WTC11 (cell line): ENCODE data around the gene LILRB3. TPM values are rescaled to one million over a fixed set of nuclear protein-coding genes. Genes with fewer than 3 reads are reported as not detected.

Experiments
- ATAC-seq: fragments of 200-7000 bp; cut with Tn5 transposase; 2 replicates; pipeline ENCODE4 v1.10.0; 2021; ENCODE audit warnings: mild to moderate bottlenecking, moderate library complexity
- CTCF ChIA-PET: fragments of 300-600 bp; sonication (Branson Sonifier 250); formaldehyde crosslinking; loops from one replicate; lab custom pipeline; 2021; ENCODE audit warnings: antibody characterized with exemption; lab: Charles Lee
- POLR2A ChIA-PET: fragments of 350-600 bp; sonication (Branson Sonifier 250); formaldehyde crosslinking; loops from one replicate; lab custom pipeline; 2021; ENCODE audit warnings: antibody characterized with exemption; lab: Charles Lee
- DNase-seq: peaks from one replicate; pipeline ENCODE4 v3.0.0; 2021; ENCODE audit warnings: low spot score
- H3K27ac Mint-ChIP-seq: 2 replicates; pipeline ENCODE4 v1.8.0; 2021; ENCODE audit warnings: mixed read lengths
- H3K27me3 Mint-ChIP-seq: 2 replicates; pipeline ENCODE4 v1.8.0; 2021; ENCODE audit warnings: low read depth, mild to moderate bottlenecking, moderate library complexity, mixed read lengths
- H3K36me3 Mint-ChIP-seq: 2 replicates; pipeline ENCODE4 v1.8.0; 2021; ENCODE audit warnings: mixed read lengths
- H3K4me1 Mint-ChIP-seq: 2 replicates; pipeline ENCODE4 v1.8.0; 2022; ENCODE audit warnings: mixed read lengths
- H3K4me3 Mint-ChIP-seq: 2 replicates; pipeline ENCODE4 v1.8.0; 2021; ENCODE audit warnings: mild to moderate bottlenecking, moderate library complexity, mixed read lengths
- H3K9me3 Mint-ChIP-seq: 2 replicates; pipeline ENCODE4 v1.8.0; 2021; ENCODE audit warnings: mixed read lengths
- ARID4B ChIP-seq: sonication (generic); formaldehyde crosslinking; IDR thresholded peaks from 2 replicates; pipeline ENCODE4 v1.8.0; 2023; ENCODE audit warnings: missing genetic modification reagents, mild to moderate bottlenecking, borderline replicate concordance
- ATF1 ChIP-seq: sonication (generic); formaldehyde crosslinking; IDR thresholded peaks from 2 replicates; pipeline ENCODE4 v1.8.1; 2023; ENCODE audit warnings: mild to moderate bottlenecking, moderate library complexity, missing genetic modification reagents
- ATF3 ChIP-seq: sonication (generic); formaldehyde crosslinking; conservative IDR thresholded peaks from 2 replicates; pipeline ENCODE4 v1.8.1; 2022; ENCODE audit warnings: mild to moderate bottlenecking, missing genetic modification reagents
- E2F1 ChIP-seq: sonication (generic); formaldehyde crosslinking; IDR thresholded peaks from 2 replicates; pipeline ENCODE4 v1.8.0; 2022; ENCODE audit warnings: mild to moderate bottlenecking, missing genetic modification reagents
- E2F4 ChIP-seq: sonication (generic); formaldehyde crosslinking; IDR thresholded peaks from 2 replicates; pipeline ENCODE4 v1.8.1; 2022; ENCODE audit warnings: low read depth, mild to moderate bottlenecking, moderate library complexity, missing genetic modification reagents, borderline replicate concordance
- EMX1 ChIP-seq: fragments of 250-450 bp; sonication (Bioruptor Pico); IDR thresholded peaks from 2 replicates; pipeline ENCODE4 v1.8.0; 2021; ENCODE audit warnings: mild to moderate bottlenecking
- HMGA2 ChIP-seq: fragments of 250-450 bp; sonication (Bioruptor Pico); IDR thresholded peaks from 2 replicates; pipeline ENCODE4 v1.4.0; 2021; ENCODE audit warnings: mild to moderate bottlenecking, moderate library complexity
- HMGXB4 ChIP-seq: sonication (generic); formaldehyde crosslinking; IDR thresholded peaks from 2 replicates; pipeline ENCODE4 v1.8.1; 2023; ENCODE audit warnings: mild to moderate bottlenecking, moderate library complexity, missing genetic modification reagents
- MXD4 ChIP-seq: fragments of 250-450 bp; sonication (Bioruptor Pico); IDR thresholded peaks from 2 replicates; pipeline ENCODE4 v1.8.0; 2021; ENCODE audit warnings: mild to moderate bottlenecking, moderate library complexity, borderline replicate concordance
- MYBL2 ChIP-seq: sonication (generic); formaldehyde crosslinking; IDR thresholded peaks from 2 replicates; pipeline ENCODE4 v1.8.1; 2023; ENCODE audit warnings: mild to moderate bottlenecking, moderate library complexity, missing genetic modification reagents
- NFATC4 ChIP-seq: fragments of 250-450 bp; sonication (Bioruptor Pico); IDR thresholded peaks from 2 replicates; pipeline ENCODE4 v1.9.0; 2021; ENCODE audit warnings: mild to moderate bottlenecking
- PRDM15 ChIP-seq: sonication (generic); formaldehyde crosslinking; IDR thresholded peaks from 2 replicates; pipeline ENCODE4 v1.8.0; 2022; ENCODE audit warnings: missing genetic modification reagents
- RELA ChIP-seq: sonication (generic); formaldehyde crosslinking; IDR thresholded peaks from 2 replicates; pipeline ENCODE4 v1.8.1; 2022; ENCODE audit warnings: missing genetic modification reagents, mild to moderate bottlenecking, borderline replicate concordance
- TP53 ChIP-seq: sonication (generic); formaldehyde crosslinking; IDR thresholded peaks from 2 replicates; pipeline ENCODE4 v1.8.1; 2023; ENCODE audit warnings: mild to moderate bottlenecking, missing genetic modification reagents
- ZNF219 ChIP-seq: sonication (generic); formaldehyde crosslinking; IDR thresholded peaks from 2 replicates; pipeline ENCODE4 v1.8.0; 2023; ENCODE audit warnings: missing genetic modification reagents, mild to moderate bottlenecking, borderline replicate concordance
- ZNF317 ChIP-seq: sonication (generic); formaldehyde crosslinking; IDR thresholded peaks from 2 replicates; pipeline ENCODE4 v1.8.1; 2023; ENCODE audit warnings: low read depth, mild to moderate bottlenecking, moderate library complexity, missing genetic modification reagents, borderline replicate concordance
- ZNF423 ChIP-seq: fragments of 250-450 bp; sonication (Bioruptor Pico); IDR thresholded peaks from 2 replicates; pipeline ENCODE4 v2.1.2; 2022; ENCODE audit warnings: mild to moderate bottlenecking, moderate library complexity
- ZNF532 ChIP-seq: fragments of 250-450 bp; sonication (Bioruptor Pico); IDR thresholded peaks from 2 replicates; pipeline ENCODE4 v1.9.0; 2021; ENCODE audit warnings: mild to moderate bottlenecking, borderline replicate concordance
- ZNF671 ChIP-seq: fragments of 250-450 bp; sonication (Bioruptor Pico); IDR thresholded peaks from 2 replicates; pipeline ENCODE4 v1.8.0; 2021; ENCODE audit warnings: mild to moderate bottlenecking
- total RNA-seq: library from RNA; stranded (reverse); gene quantifications from 3 replicates; pipeline ENCODE4 v1.2.3, GENCODE V29; 2021

LILRB3 gene
- total RNA-seq, 1 experiment from 2014 or later, result not detected

GRCh38 chr19:54207676-54207982 is 15.2 kb downstream of the LILRB3 start:
- no peak overlapping the region for H3K4me3 Mint-ChIP-seq
- no peaks in the 10 kb centered on the region for H3K9me3 Mint-ChIP-seq
- peaks cover 51% of the 10 kb centered on the region for H3K4me1 Mint-ChIP-seq
- DNase-seq, result no peak
- peaks cover 60% of the 10 kb centered on the region for H3K36me3 Mint-ChIP-seq
- ChIA-PET POLR2A (interaction anchor here (1.5 to 3.9 kb wide), 3 partner anchors 16 to 58 kb away, joined by 4 to 21 read pairs (median 7); partner anchors contain the start of genes MBOAT7 and TSEN34), CTCF (interaction anchor here (1.1 to 2.6 kb wide), 3 partner anchors 28 to 58 kb away, joined by 5 to 14 read pairs (median 5); no protein-coding TSS in a partner anchor)
- ATAC-seq, result no peak
- TF ChIP-seq ZNF317 (CRISPR knock-in tag) (no peak), ZNF423 (CRISPR knock-in tag) (no peak), RELA (CRISPR knock-in tag) (no peak), NFATC4 (CRISPR knock-in tag) (no peak), ZNF671 (CRISPR knock-in tag) (no peak), MXD4 (CRISPR knock-in tag) (no peak), E2F4 (CRISPR knock-in tag) (no peak), PRDM15 (CRISPR knock-in tag) (no peak), ATF1 (CRISPR knock-in tag) (no peak), ZNF219 (CRISPR knock-in tag) (no peak), ARID4B (CRISPR knock-in tag) (no peak), HMGXB4 (CRISPR knock-in tag) (no peak), TP53 (CRISPR knock-in tag) (no peak), HMGA2 (CRISPR knock-in tag) (no peak), EMX1 (CRISPR knock-in tag) (no peak), E2F1 (CRISPR knock-in tag) (no peak), MYBL2 (CRISPR knock-in tag) (no peak), ATF3 (CRISPR knock-in tag) (no peak), ZNF532 (CRISPR knock-in tag) (no peak)
- H3K27ac Mint-ChIP-seq, result peak overlapping the region; percentile 86
- H3K27me3 Mint-ChIP-seq, result no peaks in the 10 kb centered on the region
